GM19452 (cell line): ENCODE measurements around the gene SLC43A2.
"Not testable (repeated sequence)": the region's sequence is repeated elsewhere in the genome, so short reads cannot be mapped to it uniquely, and the experiment has no call there.

Experiments
- ATAC-seq: cut with Tn5 transposase; IDR thresholded peaks from one replicate; pipeline ENCODE4 v1.9.1; 2021; ENCODE audit not compliant: unreplicated experiment

The SLC43A2 gene

DNA sequence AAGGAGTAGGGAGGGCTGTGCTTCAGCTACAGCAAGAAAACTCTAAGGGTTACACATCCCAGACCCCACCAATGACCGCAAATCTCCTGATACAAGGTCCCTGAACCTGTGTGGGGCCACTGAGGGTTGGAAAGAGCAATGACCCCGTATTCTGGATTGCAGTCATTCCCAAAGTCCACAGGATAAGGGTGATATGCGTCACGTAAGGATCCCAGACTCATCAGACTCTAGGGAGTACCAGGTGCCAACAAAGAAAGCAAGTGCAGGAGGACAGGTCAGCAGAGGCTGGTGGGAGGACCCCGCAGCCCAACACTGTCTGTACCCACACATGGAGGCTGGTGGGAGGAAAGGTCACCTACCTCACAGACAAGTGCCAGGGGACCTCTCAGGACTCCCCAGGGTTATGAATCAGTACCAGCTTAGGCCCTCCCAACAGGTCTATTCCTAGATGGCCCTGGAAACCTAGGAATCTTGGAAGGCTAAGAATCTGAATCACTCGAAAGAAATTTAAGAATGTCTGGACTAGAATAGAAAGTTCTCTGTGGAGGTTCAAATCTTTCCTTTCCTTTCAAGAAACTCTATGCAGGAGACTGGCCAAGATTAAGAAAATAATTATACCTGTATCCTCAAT is 82.2 kb downstream of the SLC43A2 start:
- no peak for ATAC-seq

DNA sequence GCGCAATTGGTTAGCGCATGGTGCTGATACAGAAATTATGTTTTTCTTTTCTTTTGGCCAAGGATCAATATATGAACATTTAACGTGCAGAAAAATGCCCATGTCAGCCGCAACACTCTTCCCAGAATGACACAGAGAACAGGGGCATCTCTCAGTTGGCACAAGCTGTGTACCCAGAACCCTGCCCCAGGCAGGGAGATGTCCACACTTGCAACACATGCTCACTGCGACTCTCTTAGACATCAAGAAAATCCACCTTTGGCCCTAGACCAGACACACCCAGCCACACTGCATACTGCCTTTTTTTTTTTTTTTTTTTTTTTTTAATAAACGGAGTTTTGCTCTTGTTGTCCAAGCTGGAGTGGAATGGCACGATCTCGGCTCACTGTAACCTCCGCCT is 83.0 kb downstream of the SLC43A2 start:
- ATAC-seq = no peak

DNA sequence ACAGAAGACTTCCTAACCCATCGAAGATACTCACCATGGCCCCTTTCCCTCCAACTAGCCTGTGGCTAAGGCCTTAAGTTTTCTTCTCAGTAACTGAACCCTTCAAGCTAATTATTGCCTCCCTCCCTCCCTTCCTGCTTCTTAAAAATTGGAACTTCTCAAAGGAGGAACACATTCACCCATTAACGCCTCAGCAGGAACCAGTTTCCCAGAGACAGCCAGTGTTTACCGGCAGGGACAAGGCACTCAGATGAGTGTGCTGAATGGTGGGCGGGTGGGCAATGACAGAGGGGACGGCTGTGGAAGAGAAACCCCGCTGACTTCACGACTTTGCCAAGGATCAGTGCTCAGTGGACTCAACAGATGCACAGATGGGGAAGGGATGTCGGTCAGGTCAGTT is 86.3 kb downstream of the SLC43A2 start:
- ATAC-seq = no peak

DNA sequence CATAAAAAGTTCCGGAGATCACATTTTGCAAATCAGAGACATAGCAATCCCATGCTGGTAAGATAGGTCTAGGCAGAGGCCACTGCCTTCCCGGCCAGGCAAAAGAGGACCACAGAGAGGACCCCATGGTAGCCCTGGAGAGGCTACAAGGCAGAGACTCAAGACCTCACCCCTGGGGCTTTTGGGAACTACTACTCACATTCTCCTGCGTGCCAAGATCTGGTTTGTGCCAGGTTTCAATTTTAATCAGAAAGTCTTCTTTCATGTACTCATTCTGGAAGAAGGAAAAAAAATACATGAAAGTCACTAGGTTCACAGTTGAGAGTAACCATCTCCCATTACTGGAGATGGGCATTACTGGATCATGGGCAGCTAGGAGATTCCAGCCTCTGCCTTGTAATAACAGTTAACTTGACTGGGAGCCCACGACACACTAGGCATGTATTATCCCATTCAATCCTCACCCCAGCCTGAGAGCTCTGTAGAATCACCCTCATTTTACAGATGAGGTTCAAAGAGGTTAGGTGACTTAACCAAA is 87.2 kb downstream of the SLC43A2 start:
- ATAC-seq = no peak

DNA sequence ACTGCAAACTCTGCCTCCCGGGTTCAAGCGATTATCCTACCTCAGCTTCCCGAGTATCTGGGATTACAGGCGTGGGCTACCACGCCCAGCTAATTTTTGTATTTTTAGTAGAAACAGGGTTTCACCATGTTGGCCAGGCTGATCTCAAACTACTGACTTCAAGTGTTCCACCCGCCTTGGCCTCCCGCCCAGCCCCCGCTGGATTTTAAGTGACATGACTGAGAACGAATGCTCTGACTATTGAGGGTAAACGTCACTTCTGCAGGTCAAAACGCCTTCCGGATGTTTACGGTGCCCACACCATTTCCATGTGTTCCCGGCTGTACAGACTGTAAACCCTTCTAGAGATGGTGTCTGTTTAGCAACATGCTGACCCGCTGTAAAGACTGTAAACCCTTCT is 88.8 kb downstream of the SLC43A2 start:
- no peak for ATAC-seq

DNA sequence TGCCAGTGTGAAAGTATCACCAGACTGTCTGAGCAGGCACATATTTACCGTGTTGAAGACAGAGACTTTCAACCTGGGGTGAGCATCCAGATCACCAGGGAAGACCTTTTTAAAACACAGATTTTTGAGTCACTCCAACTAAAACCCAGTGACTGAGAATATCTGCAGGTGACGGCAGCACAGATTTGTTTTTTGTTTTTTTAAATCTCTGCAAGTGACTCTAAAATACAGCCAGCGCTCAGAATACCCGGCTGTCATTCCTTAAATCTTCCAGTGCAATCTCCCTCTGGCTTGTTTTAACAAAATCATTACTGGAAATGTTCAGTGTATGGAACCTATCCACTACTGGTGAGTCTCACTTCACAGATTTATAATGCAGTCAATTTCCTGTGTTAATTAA is 92.9 kb downstream of the SLC43A2 start:
- no peak for ATAC-seq

DNA sequence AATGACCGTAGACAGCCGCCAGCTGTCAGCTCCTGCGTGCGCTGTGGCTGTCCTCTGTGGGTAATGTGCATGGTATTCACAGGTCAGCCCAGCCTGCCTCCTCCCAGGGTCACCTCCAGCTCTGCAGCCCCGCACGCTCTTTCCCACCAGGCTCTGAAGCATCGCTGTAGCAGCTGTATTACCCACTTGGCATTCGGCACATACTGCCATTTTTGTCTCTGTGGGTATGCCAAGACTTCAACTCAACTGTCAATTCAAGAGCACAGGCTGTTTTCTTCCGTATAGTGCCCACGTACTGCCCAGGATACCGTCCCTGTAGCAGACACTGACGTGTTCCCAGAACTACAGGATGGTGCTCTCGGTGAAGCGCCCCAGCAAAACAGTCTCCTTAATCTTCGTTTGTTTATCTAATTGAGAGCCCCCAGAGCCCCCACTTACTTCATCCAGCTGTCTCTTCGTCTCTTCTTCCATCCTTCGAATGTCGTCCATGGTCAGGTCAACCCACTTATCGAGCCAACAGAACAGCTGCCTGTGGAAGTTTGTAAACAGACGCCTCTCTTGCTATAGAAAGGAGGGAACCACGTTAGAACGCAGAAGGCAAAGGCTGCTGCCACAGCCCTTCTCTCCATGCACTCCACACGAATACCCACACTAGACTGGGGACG is 94.8 kb downstream of the SLC43A2 start:
- ATAC-seq = no peak

DNA sequence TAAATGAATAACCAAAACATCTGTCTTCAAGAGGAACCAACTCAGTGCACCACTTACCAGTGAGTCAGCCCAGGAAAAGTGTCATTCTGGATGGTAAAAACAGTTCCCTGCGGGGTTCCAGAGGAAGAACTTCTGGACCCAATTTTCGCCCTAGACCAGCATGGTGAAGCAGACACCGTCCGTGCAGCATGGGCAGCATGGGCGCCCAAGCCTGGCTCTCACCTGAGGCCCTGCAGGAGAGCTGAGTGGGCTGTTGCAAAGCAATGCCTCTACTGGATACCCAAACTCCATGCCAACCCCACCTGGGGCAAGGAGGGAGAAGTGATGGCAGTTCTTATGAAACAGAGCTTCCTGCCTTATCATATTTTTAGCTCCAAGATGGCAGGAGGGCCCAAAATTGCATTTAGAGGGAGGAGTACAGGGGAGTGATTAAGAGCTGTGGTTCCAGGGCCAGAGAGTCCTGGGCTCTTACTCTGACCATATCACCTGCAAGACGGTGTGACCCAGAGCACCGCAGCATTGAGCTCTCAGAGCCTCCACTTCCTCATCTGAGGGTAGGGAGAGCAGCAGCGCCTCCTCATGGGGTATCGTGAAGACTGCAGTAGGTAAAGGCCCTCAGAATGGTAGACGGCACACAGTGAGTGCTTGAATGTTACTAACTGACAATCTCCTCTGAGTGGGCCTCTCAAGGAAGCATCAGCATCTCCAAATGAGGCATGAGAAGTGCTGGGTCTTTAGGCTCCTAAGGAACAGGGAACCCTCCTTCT is 95.6 kb downstream of the SLC43A2 start:
- ATAC-seq = no peak

DNA sequence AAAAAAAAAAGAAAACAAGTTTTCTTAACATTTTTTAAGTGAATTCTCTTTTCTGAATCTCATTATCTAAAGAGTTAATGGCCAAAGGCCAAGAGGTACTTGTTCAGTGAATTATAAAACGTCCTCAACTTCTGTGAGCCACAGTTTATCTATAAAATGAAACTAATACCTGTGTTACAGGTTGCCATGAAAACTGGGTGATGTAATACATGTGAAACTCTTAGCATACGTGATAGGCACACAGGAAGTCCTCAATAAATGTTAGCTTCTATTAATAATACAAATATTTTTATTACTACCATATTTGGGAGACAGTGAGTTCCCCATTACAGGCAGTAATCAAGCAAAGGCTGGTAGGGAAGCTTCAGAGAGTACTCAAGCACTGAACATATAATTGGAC is 98.8 kb downstream of the SLC43A2 start:
- no peak for ATAC-seq

DNA sequence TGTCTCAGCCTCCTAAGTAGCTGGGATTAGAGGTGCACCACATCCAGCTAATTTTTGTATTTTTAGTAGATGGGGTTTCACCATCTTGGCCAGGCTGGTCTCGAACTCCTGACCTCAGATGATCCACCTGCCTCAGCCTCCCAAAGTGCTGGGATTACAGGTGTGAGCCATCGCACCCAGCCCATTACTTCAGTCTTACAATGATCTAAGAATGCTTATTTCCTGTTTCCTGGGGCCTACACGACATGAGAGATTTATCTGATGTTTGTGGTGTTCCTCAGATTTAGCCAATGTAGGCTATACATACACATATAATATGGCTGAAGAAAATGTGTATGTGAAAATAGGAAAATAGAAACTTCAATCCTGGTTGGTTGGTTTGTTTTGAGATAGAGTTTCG is 101.8 kb downstream of the SLC43A2 start:
- not testable (repeated sequence) for ATAC-seq

DNA sequence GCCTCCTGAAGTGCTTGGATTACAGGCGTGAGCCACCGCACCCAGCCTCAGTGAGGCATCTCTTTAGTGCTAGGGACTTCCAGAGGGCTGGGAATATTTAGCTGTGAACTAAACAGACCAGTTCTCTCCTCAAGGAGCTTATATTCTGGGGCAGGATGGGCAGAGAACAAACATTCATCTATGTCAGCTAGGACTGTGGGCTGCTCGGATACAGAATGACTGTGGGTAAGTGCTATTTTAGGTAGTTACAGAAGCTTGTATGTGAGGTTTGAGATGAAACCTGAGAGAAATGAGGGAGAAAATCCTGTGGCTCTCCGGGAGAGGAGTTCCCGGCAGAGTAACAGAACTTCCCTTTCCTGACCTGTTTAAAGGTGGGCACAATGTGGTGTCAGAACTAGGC is 106.0 kb downstream of the SLC43A2 start:
- ATAC-seq = no peak

DNA sequence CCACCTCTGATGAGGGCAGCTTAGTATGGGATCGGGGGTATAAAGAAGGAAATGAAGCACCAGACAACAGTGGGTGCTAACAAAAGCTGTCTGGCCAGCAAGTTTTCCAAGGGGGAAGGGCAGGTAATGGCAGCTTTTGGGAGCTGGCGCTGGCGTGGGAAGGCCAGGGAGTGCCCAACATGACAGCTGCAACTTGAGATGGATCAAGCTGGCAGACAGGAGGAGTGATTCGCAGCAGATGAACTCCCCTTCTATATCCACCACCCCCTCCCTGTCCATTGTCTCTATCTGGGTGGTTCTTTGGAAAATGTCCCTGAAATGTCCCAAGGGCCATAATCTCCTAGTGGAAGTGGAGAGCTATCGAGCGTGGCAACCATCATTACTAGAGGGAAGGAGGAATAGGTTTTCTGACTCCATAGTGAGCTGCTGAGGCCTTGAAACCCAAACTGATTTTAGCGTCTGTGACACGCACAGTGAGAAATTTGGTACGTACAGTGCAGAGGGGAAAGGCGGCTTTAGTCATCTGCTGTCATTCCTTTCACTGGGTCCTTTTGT is 107.5 kb downstream of the SLC43A2 start:
- no peak for ATAC-seq

DNA sequence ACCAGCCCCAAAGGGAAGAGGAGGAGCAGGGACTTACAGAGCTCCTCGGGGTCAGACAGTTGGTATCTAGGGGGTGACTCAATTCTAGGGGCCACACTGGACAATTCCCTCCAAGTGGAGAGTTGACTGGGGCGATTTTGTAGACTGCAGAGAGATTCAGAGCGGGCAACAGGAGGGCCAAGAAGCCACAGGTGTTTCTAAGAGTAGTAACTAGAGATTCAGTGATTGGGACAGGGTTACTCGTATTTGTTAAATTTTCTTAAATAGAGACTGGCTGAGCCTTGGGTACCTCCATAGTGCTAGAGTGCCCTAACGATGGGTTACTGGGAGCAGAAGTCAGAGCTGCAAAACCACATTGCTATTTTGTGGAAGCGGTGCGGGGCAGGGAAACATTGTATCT is 109.0 kb downstream of the SLC43A2 start:
- no peak for ATAC-seq
